HG02642 (cell line): ENCODE results near the gene GLI2.

Experiments used
- ATAC-seq: cut with Tn5 transposase; IDR thresholded peaks from one replicate; pipeline ENCODE4 v1.9.1; 2021; ENCODE audit warnings: mild to moderate bottlenecking; ENCODE audit not compliant: unreplicated experiment, poor library complexity

The GLI2 gene

DNA sequence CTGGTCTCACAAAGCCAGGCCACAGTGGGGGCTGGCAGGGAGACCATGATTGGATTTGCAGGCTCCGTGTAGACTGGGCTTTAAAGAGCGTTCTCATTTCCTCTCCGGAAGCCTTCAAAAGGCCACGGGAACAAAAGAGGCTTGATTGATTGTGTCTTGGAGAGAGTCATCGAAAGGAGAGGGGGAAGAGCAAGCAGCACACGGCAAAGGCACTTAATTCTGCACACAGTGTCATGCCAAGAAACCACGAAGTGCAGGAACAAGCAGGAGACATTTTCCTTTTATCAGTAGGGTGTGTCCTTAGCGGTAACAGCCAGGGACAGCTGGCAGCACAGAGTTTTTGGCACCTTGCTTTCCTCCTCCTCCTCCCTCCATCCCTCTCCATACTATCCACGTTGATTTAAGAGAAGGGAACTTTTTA lies 47.7 kb downstream of the GLI2 start:
- ATAC-seq, result no peak

DNA sequence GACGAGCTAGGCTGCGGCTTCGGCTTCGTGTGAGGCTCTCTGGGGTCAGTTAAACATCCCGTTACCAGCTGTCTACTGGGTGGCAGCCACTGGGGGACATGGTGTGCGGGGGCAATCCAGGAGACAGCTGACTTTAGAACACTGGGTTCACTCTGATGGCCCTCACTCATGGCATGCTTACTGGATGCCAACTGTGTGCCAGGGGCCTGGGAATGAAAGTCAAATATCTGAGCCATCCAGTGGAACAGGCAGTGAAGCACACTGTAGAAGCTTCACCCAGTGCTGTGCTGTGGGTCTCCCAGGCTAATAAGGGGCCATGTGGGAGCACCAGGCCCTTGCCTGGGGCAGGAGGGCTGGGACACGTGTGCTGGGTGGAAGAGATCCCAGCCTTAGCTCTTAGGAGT lies 48.3 kb downstream of the GLI2 start:
- ATAC-seq, result no peak
